A673 (cell line): ENCODE measurements around the gene USP25.

Experiments used
- CTCF ChIP-seq: fragments of 300-800, 200-600 bp; sonication (generic); conservative IDR thresholded peaks from 2 replicates; pipeline ENCODE4 v1.5.1; 2017; ENCODE audit warnings: low read depth, mild to moderate bottlenecking, antibody characterized with exemption, low read length, moderate library complexity, mixed read lengths
- EZH2 ChIP-seq: fragments of 200-600 bp; sonication (generic); IDR thresholded peaks from 2 replicates; pipeline ENCODE4 v1.6.1; 2017; ENCODE audit warnings: borderline replicate concordance, low read depth, mild to moderate bottlenecking, mixed read lengths, antibody characterized with exemption, low read length; ENCODE audit not compliant: poor library complexity, severe bottlenecking

GRCh38 chr21:15701830-15702229 is 28.0 kb upstream of the USP25 start:
- no peak for TF ChIP-seq EZH2
- no peak for TF ChIP-seq CTCF
